GM12874 (cell line): Measurements from ENCODE around the gene TMPRSS6.

Experiments used
- TF ChIP-seq, protein P1 (sequence below): IDR thresholded peaks from 2 replicates; pipeline ENCODE4 v1.5.1; 2011; ENCODE audit warnings: low read depth, mild to moderate bottlenecking, control low read depth, low read length, moderate library complexity; ENCODE audit not compliant: insufficient read depth

The TMPRSS6 gene

DNA sequence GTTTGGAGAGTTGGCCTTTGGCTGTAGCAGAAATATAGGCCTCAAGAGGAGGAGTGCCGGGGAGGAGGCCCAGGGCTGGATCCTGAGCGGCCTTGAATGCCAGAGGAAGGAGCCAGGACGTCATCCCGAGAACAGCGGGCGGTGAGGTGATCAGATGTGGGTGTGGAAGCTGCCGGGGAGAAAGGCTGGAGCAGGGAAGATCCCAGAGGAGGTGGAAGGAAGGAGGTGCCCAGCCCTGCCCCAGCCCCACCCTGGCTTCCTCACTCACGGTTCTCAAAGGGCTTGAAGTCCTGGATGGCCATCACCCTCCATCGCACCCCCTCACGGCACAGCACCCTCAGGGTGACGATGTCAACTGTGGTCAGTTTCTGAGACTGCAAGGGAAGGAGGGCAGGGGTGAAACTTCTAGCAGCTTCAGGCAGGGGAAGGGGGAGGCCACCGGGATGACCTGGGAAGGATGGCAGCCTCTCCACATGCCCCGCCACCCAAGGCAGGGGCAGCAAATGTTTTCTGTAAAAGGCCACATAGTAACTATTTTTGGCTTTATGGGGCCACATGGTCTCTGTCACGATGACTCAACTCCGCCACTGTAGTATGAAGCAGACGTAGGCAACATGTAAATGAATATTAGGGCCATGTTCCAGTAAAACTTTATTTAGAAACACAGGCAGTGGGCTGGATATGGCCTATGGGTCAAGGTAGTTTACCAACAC, 29.5 kb upstream of the TMPRSS6 start:
- TF ChIP-seq, protein P1, sequence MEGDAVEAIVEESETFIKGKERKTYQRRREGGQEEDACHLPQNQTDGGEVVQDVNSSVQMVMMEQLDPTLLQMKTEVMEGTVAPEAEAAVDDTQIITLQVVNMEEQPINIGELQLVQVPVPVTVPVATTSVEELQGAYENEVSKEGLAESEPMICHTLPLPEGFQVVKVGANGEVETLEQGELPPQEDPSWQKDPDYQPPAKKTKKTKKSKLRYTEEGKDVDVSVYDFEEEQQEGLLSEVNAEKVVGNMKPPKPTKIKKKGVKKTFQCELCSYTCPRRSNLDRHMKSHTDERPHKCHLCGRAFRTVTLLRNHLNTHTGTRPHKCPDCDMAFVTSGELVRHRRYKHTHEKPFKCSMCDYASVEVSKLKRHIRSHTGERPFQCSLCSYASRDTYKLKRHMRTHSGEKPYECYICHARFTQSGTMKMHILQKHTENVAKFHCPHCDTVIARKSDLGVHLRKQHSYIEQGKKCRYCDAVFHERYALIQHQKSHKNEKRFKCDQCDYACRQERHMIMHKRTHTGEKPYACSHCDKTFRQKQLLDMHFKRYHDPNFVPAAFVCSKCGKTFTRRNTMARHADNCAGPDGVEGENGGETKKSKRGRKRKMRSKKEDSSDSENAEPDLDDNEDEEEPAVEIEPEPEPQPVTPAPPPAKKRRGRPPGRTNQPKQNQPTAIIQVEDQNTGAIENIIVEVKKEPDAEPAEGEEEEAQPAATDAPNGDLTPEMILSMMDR, result no peak

DNA sequence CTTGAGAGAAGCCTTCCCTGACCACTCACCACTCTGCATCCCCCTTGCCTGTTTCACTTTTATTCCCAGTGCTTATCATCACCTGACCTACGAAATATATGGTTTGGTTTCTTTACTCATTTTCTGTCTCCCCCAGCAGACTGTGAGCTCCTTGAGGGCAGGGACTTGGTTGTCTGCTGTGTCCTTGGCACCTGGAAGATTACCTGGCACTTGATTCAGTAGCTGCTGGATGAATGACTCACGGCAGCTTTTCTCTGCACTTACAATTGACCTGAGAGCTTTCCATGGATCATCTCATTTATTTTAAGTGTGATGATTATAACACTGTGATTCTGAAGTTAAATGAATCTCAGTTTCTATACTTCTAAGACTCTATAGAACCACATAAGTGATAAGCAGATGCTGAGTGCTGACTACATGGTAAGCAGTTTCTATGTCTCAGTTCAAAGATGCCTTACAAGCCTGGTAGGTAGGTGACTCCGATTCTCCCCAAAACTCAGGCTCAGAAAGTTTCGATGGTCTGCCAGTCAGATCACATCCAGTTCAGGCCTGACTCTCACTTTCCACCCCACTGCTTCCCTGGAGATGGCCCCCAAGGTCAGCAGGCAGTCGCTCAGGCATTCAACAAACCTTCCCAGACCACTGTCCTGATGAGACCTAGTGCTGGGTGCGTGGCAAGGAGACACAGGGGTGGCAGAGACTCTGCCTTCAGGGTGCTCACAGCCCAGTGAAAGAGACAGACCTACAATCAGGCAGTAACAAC, 28.6 kb upstream of the TMPRSS6 start:
- TF ChIP-seq, protein P1, result no peak

DNA sequence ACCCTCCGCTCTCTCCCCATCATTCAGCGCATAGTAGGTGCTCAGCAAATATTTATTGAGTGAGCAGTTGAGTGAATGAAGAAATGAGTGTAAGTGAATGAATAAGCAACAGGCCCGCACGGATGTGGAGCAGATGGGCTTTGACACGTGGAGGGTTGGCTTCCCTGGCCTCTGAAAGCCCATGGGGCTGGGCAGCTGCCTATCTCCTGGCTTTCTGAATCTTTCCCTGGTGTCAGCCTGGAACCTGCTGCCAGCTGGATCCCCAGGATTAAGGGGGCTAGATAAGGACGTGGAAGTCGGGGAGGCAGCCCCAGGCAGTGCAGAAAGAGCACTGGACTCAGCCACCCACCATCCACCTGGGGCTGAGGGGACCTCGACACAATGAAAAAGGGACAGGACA, 27.6 kb upstream of the TMPRSS6 start:
- TF ChIP-seq, protein P1, result no peak

DNA sequence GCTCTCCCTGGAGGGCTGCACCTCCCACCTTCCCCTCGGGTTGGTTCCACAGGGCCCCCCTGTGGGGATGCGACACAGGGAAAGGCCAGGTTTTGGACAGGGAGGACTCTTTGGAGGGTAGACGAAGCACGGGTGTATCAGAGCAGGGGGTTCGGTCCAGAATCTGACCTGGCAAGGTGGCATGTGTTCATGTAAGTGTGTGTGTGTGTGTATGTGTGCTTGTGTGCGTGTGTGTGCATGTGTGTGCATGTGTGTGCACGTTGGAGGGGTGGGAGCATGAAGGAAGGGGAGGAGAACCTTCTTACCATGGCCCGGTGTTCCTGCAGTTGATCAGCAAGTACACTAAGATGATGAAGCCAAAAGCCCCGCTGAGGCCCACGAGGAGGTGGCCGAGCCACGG, 25.5 kb upstream of the TMPRSS6 start:
- TF ChIP-seq, protein P1, result no peak

DNA sequence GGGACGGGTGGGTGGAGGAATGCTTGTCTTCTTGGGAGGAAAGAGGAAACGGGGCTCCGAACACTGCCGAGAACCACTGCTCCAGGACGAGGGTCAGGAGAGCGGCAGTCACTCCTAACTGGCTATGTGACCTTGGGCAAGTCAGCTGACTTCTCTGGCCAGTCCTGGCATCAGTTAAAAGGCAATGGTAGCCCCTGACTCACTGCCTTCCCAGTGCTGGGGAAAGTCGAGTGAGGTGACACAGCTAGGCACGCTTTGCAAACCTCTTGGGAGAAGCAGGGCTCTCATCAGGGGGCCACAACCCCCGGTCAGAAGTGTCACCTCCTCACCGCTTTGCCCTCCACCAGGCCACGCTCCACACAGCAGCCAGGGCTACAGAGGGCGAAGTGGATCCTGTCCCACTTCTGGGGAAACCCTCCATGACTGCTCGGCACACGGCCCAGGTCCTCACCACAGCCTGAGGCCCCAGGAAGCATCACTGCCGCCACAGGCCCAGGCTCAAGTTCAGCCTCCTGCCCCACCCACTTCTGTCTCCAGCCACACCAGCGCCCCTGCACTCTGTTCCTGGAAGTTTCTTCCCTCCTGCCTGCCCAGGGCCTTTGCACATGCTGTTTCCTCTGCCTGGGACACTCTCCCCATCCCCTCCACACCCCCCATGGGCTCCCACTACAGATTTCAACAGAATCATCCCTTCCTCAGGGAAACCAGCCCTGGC, 23.9 kb upstream of the TMPRSS6 start:
- TF ChIP-seq, protein P1, result no peak

DNA sequence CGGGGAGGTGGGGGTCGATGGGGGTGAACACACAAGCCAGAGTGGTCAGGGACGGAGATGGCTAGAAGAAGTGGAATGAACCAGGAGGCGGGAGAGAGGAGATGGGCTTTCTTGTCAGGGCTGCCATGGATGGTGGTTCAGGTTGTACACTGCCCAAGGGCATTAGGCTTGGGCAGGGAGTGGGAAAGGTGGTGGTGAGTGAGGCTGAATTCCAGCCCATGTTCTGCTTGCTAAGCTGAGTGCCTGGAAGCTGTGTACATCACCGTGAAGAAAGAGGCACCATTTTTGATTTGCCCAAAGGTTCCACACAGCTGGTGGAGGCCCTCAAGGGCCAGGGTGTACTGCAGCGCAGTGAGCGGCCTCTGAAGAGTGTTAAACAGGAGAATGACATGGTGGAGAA, 23.3 kb upstream of the TMPRSS6 start:
- TF ChIP-seq, protein P1, result no peak

DNA sequence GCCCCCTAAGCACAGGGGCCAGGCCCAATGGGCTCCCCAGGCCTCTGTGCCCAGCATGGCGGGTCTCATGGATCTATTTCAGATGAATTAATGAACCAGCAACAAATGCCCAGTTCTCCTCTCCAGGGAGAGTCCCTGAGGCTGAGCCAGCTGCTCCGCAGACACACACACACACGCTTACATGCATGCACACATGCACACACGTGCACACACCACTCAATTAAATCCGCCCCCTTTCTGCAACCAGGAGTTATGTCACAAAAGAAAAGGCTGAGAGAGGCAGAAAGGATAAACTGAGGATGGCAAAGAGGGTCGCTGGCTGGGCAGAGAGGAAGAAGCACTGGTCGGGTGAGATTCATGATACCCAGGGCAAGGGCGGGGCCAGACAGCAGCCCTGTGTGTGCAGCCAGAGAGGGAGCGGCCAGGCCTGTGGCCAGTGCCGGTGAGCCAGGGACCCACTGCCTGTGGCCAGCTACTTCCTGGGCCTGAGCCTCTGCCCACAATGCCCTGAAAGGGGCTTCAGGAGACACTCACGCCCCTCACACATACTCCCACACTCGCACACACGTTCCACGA, 20.4 kb upstream of the TMPRSS6 start:
- TF ChIP-seq, protein P1, result no peak
